ENCODE measurements around the gene FXN. TPM values are rescaled to one million over a fixed set of nuclear protein-coding genes. Genes with fewer than 3 reads are reported as not detected.

The FXN gene
- total RNA-seq, 4 donors from 2014 or later, result 1.8 to 6.1 (median 3.9) TPM

GRCh38 chr9:69054989-69055388 is 19.4 kb downstream of the FXN start:
- TF ChIP-seq POLR2A (IDR thresholded peaks at IDR 0.05) (no peak), CTCF (IDR thresholded peaks at IDR 0.05) (no peak)
- intact Hi-C loops (cut with DNase I), result loop anchor here (5.0 kb wide), 1 partner anchor 137 kb away; no protein-coding TSS in a partner anchor
- Histone ChIP-seq H3K4me1 (peaks cover 0 to 10% (median 0%) of the 10 kb centered on the region in 3 donors), H3K36me3 (peaks cover 0 to 34% (median 0%) of the 10 kb centered on the region in 3 donors), H3K27ac (no peak overlapping the region), H3K4me3 (no peak overlapping the region), H3K9me3 (no peaks in the 10 kb centered on the region), H3K27me3 (no peaks in the 10 kb centered on the region)
- DNase-seq, result no peak
- 75% methylated on average over 1 of the region's 1 CpG for WGBS, 2 donors

DNA sequence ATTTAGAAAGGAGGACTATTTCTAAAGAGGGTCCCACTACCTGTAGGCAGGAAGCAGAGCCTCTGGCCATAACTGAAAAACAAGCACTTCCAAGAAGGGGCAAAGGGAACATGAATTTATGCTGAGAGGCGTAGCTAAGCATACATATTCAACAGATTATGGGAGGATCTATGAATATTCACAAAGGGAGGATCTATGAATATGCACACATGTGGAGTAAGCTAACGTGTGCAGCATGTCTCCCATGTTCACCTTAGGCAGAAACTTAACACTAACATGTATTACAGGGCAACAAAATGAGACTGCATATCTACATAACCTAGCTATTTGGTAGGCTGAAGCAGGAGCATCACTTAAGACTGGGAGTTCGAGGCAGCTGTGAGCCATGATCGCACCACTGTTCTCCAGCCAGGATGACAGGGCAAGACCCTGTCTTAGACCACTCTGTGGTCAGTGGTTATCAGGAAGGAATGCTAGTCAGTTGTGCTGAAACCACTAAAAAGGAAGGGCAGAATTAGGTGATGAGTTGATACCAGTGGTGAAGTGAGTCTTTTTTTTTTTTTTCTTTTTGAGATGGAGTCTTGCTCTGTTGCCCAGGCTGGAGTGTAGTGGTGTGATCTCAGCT is 20.8 kb downstream of the FXN start:
- WGBS, 2 donors, result 91 to 95% methylated on average over 4 of the region's 4 CpGs
- intact Hi-C loops (cut with DNase I), result no loop called here
- no peaks in the 10 kb centered on the region for H3K27me3 ChIP-seq
- H3K4me1 ChIP-seq, result peaks cover 0 to 10% (median 0%) of the 10 kb centered on the region in 3 donors
- no peak for DNase-seq
- no peaks in the 10 kb centered on the region for H3K9me3 ChIP-seq
- H3K27ac ChIP-seq, result no peak overlapping the region
- TF ChIP-seq POLR2A (IDR thresholded peaks at IDR 0.05) (no peak), CTCF (IDR thresholded peaks at IDR 0.05) (no peak)
- H3K4me3 ChIP-seq, result no peak overlapping the region
- H3K36me3 ChIP-seq, result peaks cover 0 to 38% (median 0%) of the 10 kb centered on the region in 3 donors

DNA sequence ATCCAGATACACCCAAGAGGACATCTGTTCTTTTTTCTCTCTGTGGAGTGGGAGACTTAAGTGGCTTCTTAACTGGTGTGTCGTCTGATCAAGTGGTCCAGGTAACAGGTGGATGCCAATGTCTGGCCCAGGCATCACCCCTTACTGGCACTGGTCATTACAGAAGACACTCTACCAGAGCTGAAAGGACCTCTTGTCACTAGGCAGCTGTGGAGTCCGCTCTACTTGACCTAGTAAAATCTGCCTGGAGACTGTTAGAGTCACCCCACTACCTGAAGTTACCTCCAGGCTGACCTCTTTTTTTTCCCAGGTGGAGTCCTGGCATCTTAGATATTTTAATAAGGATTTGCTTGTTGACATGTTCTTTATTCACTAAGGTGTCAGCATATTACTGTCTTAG is 22.5 kb downstream of the FXN start:
- Histone ChIP-seq H3K4me1 (peaks cover 0 to 10% (median 0%) of the 10 kb centered on the region in 3 donors), H3K27ac (no peak overlapping the region), H3K27me3 (no peaks in the 10 kb centered on the region), H3K36me3 (peaks cover 0 to 38% (median 0%) of the 10 kb centered on the region in 3 donors), H3K9me3 (no peaks in the 10 kb centered on the region), H3K4me3 (no peak overlapping the region)
- DNase-seq, result no peak
- intact Hi-C loops (cut with DNase I), result no loop called here
- WGBS, 2 donors, result 77 to 79% methylated on average over 2 of the region's 2 CpGs
- no peak for TF ChIP-seq POLR2A (IDR thresholded peaks at IDR 0.05)
- TF ChIP-seq CTCF (IDR thresholded peaks at IDR 0.05), result no peak

DNA sequence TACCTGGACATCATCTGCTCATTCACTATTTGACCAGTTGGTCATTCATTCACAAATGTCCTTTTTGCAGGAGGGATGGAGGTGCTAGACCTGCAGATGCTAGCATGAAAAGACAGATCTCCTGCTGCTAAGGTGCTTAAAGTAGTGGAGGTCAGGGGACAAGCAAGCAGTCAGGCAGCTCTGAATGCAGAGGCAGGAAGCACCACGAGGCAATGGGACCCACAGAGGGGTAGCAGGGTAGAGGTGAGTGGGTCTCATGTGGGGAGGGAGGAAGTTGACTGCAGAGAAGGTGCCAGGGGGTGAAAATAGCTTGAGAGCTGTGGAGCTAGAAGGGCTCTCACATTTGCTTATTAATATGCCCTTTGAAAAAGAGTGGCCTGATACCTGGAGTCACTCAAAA is 25.2 kb downstream of the FXN start:
- 40 to 53% methylated on average over 1 of the region's 1 CpG for WGBS, 2 donors
- Histone ChIP-seq H3K4me3 (no peak overlapping the region), H3K4me1 (no peaks in the 10 kb centered on the region), H3K27ac (no peak overlapping the region), H3K36me3 (peaks cover 0 to 40% (median 0%) of the 10 kb centered on the region in 3 donors), H3K9me3 (no peaks in the 10 kb centered on the region), H3K27me3 (no peaks in the 10 kb centered on the region)
- intact Hi-C loops (cut with DNase I), result no loop called here
- TF ChIP-seq CTCF (IDR thresholded peaks at IDR 0.05) (no peak), POLR2A (IDR thresholded peaks at IDR 0.05) (no peak)
- no peak for DNase-seq

- Histone ChIP-seq H3K9me3 (no peaks in the 10 kb centered on the region), H3K27ac (no peak overlapping the region), H3K27me3 (no peaks in the 10 kb centered on the region), H3K36me3 (peaks cover 0 to 47% (median 0%) of the 10 kb centered on the region in 3 donors), H3K4me3 (no peak overlapping the region), H3K4me1 (no peaks in the 10 kb centered on the region)
- 91 to 94% methylated on average over 5 of the region's 5 CpGs for WGBS, 2 donors
- DNase-seq, result no peak
- intact Hi-C loops (cut with DNase I), result no loop called here
- TF ChIP-seq POLR2A (IDR thresholded peaks at IDR 0.05) (no peak), CTCF (IDR thresholded peaks at IDR 0.05) (no peak)
Measured at GRCh38 chr9:69062195-69062594, 26.6 kb downstream of the FXN start.

Data from esophagus squamous epithelium (tissue), 5 donors.